ENCODE data around the gene SLC38A2. TPM values are rescaled to one million over a fixed set of nuclear protein-coding genes. Genes with fewer than 3 reads are reported as not detected.

Gene SLC38A2
- total RNA-seq, 1 experiment from 2014 or later = 453 TPM

GRCh38 chr12:46383654-46384450 is 11.3 kb upstream of the SLC38A2 start:
- Histone ChIP-seq H4K91ac (ENCODE audit: insufficient read length, low read depth, low read length) (no peak overlapping the region), H4K20me1 (ENCODE audit: control insufficient read depth, insufficient read depth, insufficient read length) (no peaks in the 10 kb centered on the region), H3K4me2 (ENCODE audit: insufficient read depth, insufficient read length, low read length) (peak overlapping the region; percentile 86), H2AK5ac (ENCODE audit: insufficient read length, low read length) (no peak overlapping the region), H3K18ac (ENCODE audit: insufficient read length, low read depth, low read length) (peak overlapping the region; percentile 68), H3K79me1 (ENCODE audit: insufficient read depth, low read depth, low read length, poor library complexity, severe bottlenecking) (no peaks in the 10 kb centered on the region), H2AFZ (ENCODE audit: low read length) (no peak overlapping the region), H3K27ac (ENCODE audit: insufficient read length, low read depth, low read length) (peak overlapping the region; percentile 4), H3K14ac (ENCODE audit: insufficient read depth, low read length) (peak overlapping the region; percentile 66), H2BK12ac (ENCODE audit: insufficient read length, low read depth, low read length) (no peak overlapping the region), H3K23ac (ENCODE audit: insufficient read length, low read depth, low read length) (no peak overlapping the region), H2BK120ac (ENCODE audit: low read depth, low read length, poor library complexity, severe bottlenecking) (no peak overlapping the region), H3K9me3 (ENCODE audit: control insufficient read depth, low read depth, low read length) (no peaks in the 10 kb centered on the region), H3T11ph (ENCODE audit: low read length) (no peak overlapping the region), H3K9ac (ENCODE audit: extremely low read depth, insufficient read length, low read length) (peak overlapping the region; percentile 77), H3K4ac (ENCODE audit: low read depth, low read length) (no peak overlapping the region), H2BK20ac (ENCODE audit: low read depth, low read length, poor library complexity, severe bottlenecking) (no peak overlapping the region), H4K5ac (ENCODE audit: insufficient read length, low read depth, low read length) (no peak overlapping the region), H3K4me1 (ENCODE audit: insufficient read depth, low read length) (peaks cover 13% of the 10 kb centered on the region; the same call in 1 of the 2 replicates), H4K8ac (replicated peaks; ENCODE audit: insufficient read length, low read depth, low read length) (no peak overlapping the region), H3K27me3 (ENCODE audit: insufficient read depth, low read length) (no peaks in the 10 kb centered on the region), H3K23me2 (ENCODE audit: insufficient read length, low read depth, low read length, poor library complexity, severe bottlenecking) (peaks cover 10% of the 10 kb centered on the region), H2BK5ac (ENCODE audit: insufficient read length, low read length) (no peak overlapping the region), H2BK15ac (ENCODE audit: low read depth, low read length) (no peak overlapping the region), H3K79me2 (ENCODE audit: insufficient read depth, low read length) (peaks cover 2% of the 10 kb centered on the region), H3K56ac (ENCODE audit: insufficient read length, low read depth, low read length) (no peak overlapping the region)
- H3K4me1 Mint-ChIP-seq = peaks cover 56 to 68% of the 10 kb centered on the region in 2 experiments
- H3K36me3 Mint-ChIP-seq (ENCODE audit: insufficient read depth in 1 of 3, low read depth in 3 of 3) = peaks cover 3 to 16% (median 8%) of the 10 kb centered on the region in 3 experiments
- H3K27ac Mint-ChIP-seq = peak overlapping the region; percentile 32 to 98 (median 69)
- H3K27me3 Mint-ChIP-seq (ENCODE audit: low read depth) = no peaks in the 10 kb centered on the region
- no CpG with 5 or more reads among the region's 47 CpGs for WGBS (ENCODE audit: extremely low coverage, insufficient read length, low lambda C conversion rate)
- H3K9me3 Mint-ChIP-seq = peaks cover 0 to 7% of the 10 kb centered on the region in 2 experiments; a peak in 3 of 5 replicates
- TF ChIP-seq CTCF (conservative IDR thresholded peaks at IDR 0.05) = no peak
- DNase-seq = no peak
- peak overlapping the region; percentile 80 to 89 for H3K4me3 Mint-ChIP-seq
